Immature natural killer cell (primary cell): ENCODE results near the gene ELFN1. TPM values are rescaled to one million over a fixed set of nuclear protein-coding genes. Genes with fewer than 3 reads are reported as not detected.

Experiments
- DNase-seq, 3 donors: peaks; one replicate each; pipeline ENCODE4 v3.0.0; 2022; ENCODE audit warnings: mixed read lengths in 1 of 3
- H3K27ac Mint-ChIP-seq, 6 donors: one replicate each; pipeline ENCODE4 v1.8.0; 2020; ENCODE audit warnings: mixed read lengths in 6 of 6, mild to moderate bottlenecking in 5 of 6, inconsistent platforms in 4 of 6, moderate library complexity in 3 of 6
- H3K27me3 Mint-ChIP-seq, 3 donors: one replicate each; pipeline ENCODE4 v1.8.0; 2020 to 2021; ENCODE audit warnings: low read depth in 3 of 3, mild to moderate bottlenecking in 3 of 3, mixed read lengths in 3 of 3, moderate library complexity in 3 of 3, inconsistent platforms in 1 of 3
- H3K36me3 Mint-ChIP-seq, 3 donors: one replicate each; pipeline ENCODE4 v1.8.0; 2020; ENCODE audit warnings: mixed read lengths in 3 of 3, inconsistent platforms in 2 of 3, mild to moderate bottlenecking in 2 of 3
- H3K4me1 Mint-ChIP-seq, 2 donors: one replicate each; pipeline ENCODE4 v1.8.0; 2020; ENCODE audit warnings: inconsistent platforms in 2 of 2, mild to moderate bottlenecking in 2 of 2, mixed read lengths in 2 of 2, moderate library complexity in 1 of 2
- H3K4me3 Mint-ChIP-seq, 5 donors: one replicate each; pipeline ENCODE4 v1.8.0; 2020; ENCODE audit warnings: mild to moderate bottlenecking in 5 of 5, mixed read lengths in 5 of 5, inconsistent platforms in 3 of 5, moderate library complexity in 3 of 5
- H3K9me3 Mint-ChIP-seq, 6 donors: one replicate each; pipeline ENCODE4 v1.8.0; 2020; ENCODE audit warnings: mild to moderate bottlenecking in 6 of 6, mixed read lengths in 6 of 6, inconsistent platforms in 4 of 6, moderate library complexity in 3 of 6
- polyA plus RNA-seq, 3 donors: library from polyadenylated mRNA; unstranded; fragments of 300-500 nt; fragmentation: Illumina TruSeq; gene quantifications; one replicate each; pipeline ENCODE4 v1.2.3, GENCODE V29; 2021

The ELFN1 gene
- polyA plus RNA-seq, 3 donors from 2014 or later = 0.08 TPM; not detected in 2

- DNase-seq = no peak
- no peak overlapping the region for H3K4me3 Mint-ChIP-seq
- H3K27me3 Mint-ChIP-seq = peaks cover 0 to 7% (median 0%) of the 10 kb centered on the region in 3 donors
- H3K36me3 Mint-ChIP-seq = peaks cover 0 to 5% (median 5%) of the 10 kb centered on the region in 3 donors
- no peak overlapping the region for H3K27ac Mint-ChIP-seq
- no peaks in the 10 kb centered on the region for H3K4me1 Mint-ChIP-seq
- H3K9me3 Mint-ChIP-seq = peaks cover 5 to 16% (median 9%) of the 10 kb centered on the region in 6 donors
Measured at GRCh38 chr7:1637155-1637554, 32.9 kb upstream of the ELFN1 start.

GRCh38 chr7:1638215-1638661, 31.8 kb upstream of the ELFN1 start:
- DNase-seq = no peak
- Mint-ChIP-seq H3K4me3 (no peak overlapping the region), H3K27me3 (peaks cover 0 to 4% (median 1%) of the 10 kb centered on the region in 3 donors), H3K9me3 (peaks cover 3 to 16% (median 9%) of the 10 kb centered on the region in 6 donors), H3K4me1 (no peaks in the 10 kb centered on the region), H3K36me3 (peaks cover 0 to 5% (median 5%) of the 10 kb centered on the region in 3 donors), H3K27ac (no peak overlapping the region)

- no peak overlapping the region for H3K4me3 Mint-ChIP-seq
- no peak overlapping the region for H3K27ac Mint-ChIP-seq
Measured at GRCh38 chr7:1639071-1639470, 31.0 kb upstream of the ELFN1 start.

GRCh38 chr7:1639532-1640175, 30.4 kb upstream of the ELFN1 start:
- H3K27me3 Mint-ChIP-seq = peaks cover 0 to 5% (median 1%) of the 10 kb centered on the region in 3 donors
- H3K9me3 Mint-ChIP-seq = peaks cover 0 to 16% (median 8%) of the 10 kb centered on the region in 6 donors
- no peak overlapping the region for H3K4me3 Mint-ChIP-seq
- no peaks in the 10 kb centered on the region for H3K4me1 Mint-ChIP-seq
- no peak for DNase-seq
- no peak overlapping the region for H3K27ac Mint-ChIP-seq
- peaks cover 0 to 5% (median 5%) of the 10 kb centered on the region in 3 donors for H3K36me3 Mint-ChIP-seq

More at GRCh38 chr7:1639071-1639470, 31.0 kb upstream of the ELFN1 start:
- peaks cover 0 to 5% (median 5%) of the 10 kb centered on the region in 3 donors for H3K36me3 Mint-ChIP-seq
- peaks cover 3 to 16% (median 9%) of the 10 kb centered on the region in 6 donors for H3K9me3 Mint-ChIP-seq
- H3K4me1 Mint-ChIP-seq = no peaks in the 10 kb centered on the region
- no peak for DNase-seq
- peaks cover 0 to 6% (median 1%) of the 10 kb centered on the region in 3 donors for H3K27me3 Mint-ChIP-seq

GRCh38 chr7:1640376-1641172, 29.5 kb upstream of the ELFN1 start:
- Mint-ChIP-seq H3K27me3 (peaks cover 0 to 5% (median 1%) of the 10 kb centered on the region in 3 donors), H3K4me3 (no peak overlapping the region), H3K27ac (no peak overlapping the region), H3K4me1 (no peaks in the 10 kb centered on the region), H3K9me3 (peaks cover 0 to 14% (median 6%) of the 10 kb centered on the region in 6 donors), H3K36me3 (peaks cover 0 to 5% (median 3%) of the 10 kb centered on the region in 3 donors)
- DNase-seq = no peak

- Mint-ChIP-seq H3K27ac (no peak overlapping the region), H3K4me1 (no peaks in the 10 kb centered on the region), H3K36me3 (peaks cover 0 to 3% (median 0%) of the 10 kb centered on the region in 3 donors), H3K4me3 (no peak overlapping the region), H3K27me3 (peaks cover 0 to 5% (median 1%) of the 10 kb centered on the region in 3 donors), H3K9me3 (peaks cover 0 to 9% (median 5%) of the 10 kb centered on the region in 6 donors)
- DNase-seq = no peak
Measured at GRCh38 chr7:1641173-1641572, 28.9 kb upstream of the ELFN1 start.

GRCh38 chr7:1641661-1642260, 28.3 kb upstream of the ELFN1 start:
- DNase-seq = no peak
- Mint-ChIP-seq H3K27ac (no peak overlapping the region), H3K4me1 (no peaks in the 10 kb centered on the region), H3K27me3 (peaks cover 0 to 5% (median 1%) of the 10 kb centered on the region in 3 donors), H3K4me3 (no peak overlapping the region), H3K36me3 (peaks cover 0 to 3% (median 0%) of the 10 kb centered on the region in 3 donors), H3K9me3 (peaks cover 0 to 7% (median 5%) of the 10 kb centered on the region in 6 donors)

- DNase-seq = no peak
- H3K27me3 Mint-ChIP-seq = peaks cover 0 to 5% (median 1%) of the 10 kb centered on the region in 3 donors
- peaks cover 0 to 2% (median under 1%) of the 10 kb centered on the region in 6 donors for H3K9me3 Mint-ChIP-seq
- no peaks in the 10 kb centered on the region for H3K36me3 Mint-ChIP-seq
- H3K4me1 Mint-ChIP-seq = no peaks in the 10 kb centered on the region
- H3K27ac Mint-ChIP-seq = no peak overlapping the region
- no peak overlapping the region for H3K4me3 Mint-ChIP-seq
Measured at GRCh38 chr7:1642291-1642731, 27.8 kb upstream of the ELFN1 start.

GRCh38 chr7:1643270-1644092, 26.6 kb upstream of the ELFN1 start:
- H3K4me1 Mint-ChIP-seq = no peaks in the 10 kb centered on the region
- DNase-seq = no peak
- no peaks in the 10 kb centered on the region for H3K36me3 Mint-ChIP-seq
- no peaks in the 10 kb centered on the region for H3K9me3 Mint-ChIP-seq
- H3K27ac Mint-ChIP-seq = no peak overlapping the region
- H3K4me3 Mint-ChIP-seq = no peak overlapping the region
- H3K27me3 Mint-ChIP-seq = peaks cover 0 to 3% (median 1%) of the 10 kb centered on the region in 3 donors

GRCh38 chr7:1644341-1645070, 25.6 kb upstream of the ELFN1 start:
- H3K27ac Mint-ChIP-seq = no peak overlapping the region

GRCh38 chr7:1645071-1645409, 25.0 kb upstream of the ELFN1 start:
- Mint-ChIP-seq H3K9me3 (no peaks in the 10 kb centered on the region), H3K36me3 (no peaks in the 10 kb centered on the region), H3K27me3 (peaks cover 1 to 3% (median 2%) of the 10 kb centered on the region in 3 donors), H3K27ac (no peak overlapping the region), H3K4me1 (no peaks in the 10 kb centered on the region), H3K4me3 (no peak overlapping the region)
- DNase-seq = no peak

More at GRCh38 chr7:1644341-1645070, 25.6 kb upstream of the ELFN1 start:
- Mint-ChIP-seq H3K9me3 (no peaks in the 10 kb centered on the region), H3K4me1 (no peaks in the 10 kb centered on the region), H3K27me3 (peaks cover 1 to 3% (median 2%) of the 10 kb centered on the region in 3 donors), H3K36me3 (no peaks in the 10 kb centered on the region), H3K4me3 (no peak overlapping the region)
- DNase-seq = no peak

GRCh38 chr7:1645476-1645875, 24.6 kb upstream of the ELFN1 start:
- Mint-ChIP-seq H3K9me3 (no peaks in the 10 kb centered on the region), H3K27me3 (peaks cover 1 to 3% (median 2%) of the 10 kb centered on the region in 3 donors), H3K36me3 (no peaks in the 10 kb centered on the region), H3K4me1 (no peaks in the 10 kb centered on the region), H3K27ac (no peak overlapping the region), H3K4me3 (no peak overlapping the region)
- DNase-seq = no peak
